COLO668 (cell line): ENCODE data around the gene USP47.
A peak's percentile ranks its signal among the peaks of the same experiment; 100 is the strongest.

Experiments used
- DNase-seq: peaks from one replicate; lab custom pipeline; 2025; ENCODE audit not compliant: unreplicated experiment; lab: John Stamatoyannopoulos, UW

USP47 gene

DNA sequence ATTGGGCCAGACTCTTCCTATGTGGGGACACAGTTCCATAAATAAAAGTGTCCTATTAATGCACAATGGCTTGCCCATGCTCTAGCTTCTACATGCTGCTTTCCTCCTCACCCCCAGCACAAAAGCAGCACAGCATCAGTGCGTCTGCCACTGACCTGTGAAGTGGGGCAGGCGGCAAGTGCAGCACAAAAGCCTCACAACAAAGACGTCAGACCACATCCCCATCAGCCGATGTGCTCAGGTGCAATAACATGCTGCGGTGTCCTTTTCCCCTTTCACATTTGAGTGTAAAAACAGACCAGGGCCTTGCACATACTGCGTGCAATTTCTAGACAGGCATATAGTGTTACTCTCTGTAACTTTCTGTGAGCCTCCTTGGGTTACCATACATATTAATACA is 153.8 kb downstream of the USP47 start:
- no peak for DNase-seq

DNA sequence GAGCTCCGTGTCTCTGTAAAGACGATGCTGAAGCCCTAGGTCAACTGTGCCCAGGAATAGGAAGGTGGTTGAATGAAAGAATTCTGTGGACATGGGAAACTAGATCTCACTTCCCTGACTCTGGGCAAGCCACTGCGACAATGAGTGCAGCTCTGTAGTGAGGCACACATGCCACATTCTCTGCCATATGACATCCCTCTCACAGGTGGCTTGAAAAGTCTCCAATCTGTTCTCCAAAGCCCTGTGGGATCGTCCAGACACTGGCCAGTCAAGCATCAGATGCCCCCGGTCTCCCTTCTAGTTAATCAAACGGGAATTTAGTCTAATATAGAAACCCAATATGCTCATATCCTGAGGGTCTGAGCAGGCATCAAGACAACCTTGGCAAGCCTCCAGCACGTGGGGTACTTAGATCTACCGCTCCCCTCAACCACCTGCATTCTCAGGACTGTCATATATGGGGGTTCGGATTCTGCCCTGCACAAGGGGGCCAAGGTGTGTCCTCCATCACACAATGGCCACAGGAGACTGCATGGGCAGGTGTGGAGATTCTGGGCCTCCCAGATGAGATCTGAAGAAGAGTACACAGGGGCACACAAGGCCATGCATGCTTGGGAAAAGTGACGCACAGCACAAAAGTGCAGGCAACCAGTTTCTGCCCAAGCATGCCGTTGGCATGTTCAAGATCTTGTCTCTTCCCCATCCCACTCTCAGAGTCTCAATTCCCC is 154.7 kb downstream of the USP47 start:
- DNase-seq, result no peak

DNA sequence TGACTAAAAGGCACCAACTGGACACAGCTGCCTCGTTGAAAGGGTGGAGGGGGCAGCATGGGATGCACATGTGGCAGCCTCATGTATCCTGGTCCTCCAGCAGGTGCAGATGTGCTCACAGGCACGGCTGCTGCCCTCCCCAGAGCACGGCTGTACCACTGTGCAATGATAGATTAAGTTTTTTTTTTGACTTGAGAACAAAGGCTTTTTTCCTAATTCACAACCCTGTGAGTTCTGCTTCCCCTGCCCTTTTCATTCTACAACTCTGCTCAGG is 155.2 kb downstream of the USP47 start:
- DNase-seq, result no peak

DNA sequence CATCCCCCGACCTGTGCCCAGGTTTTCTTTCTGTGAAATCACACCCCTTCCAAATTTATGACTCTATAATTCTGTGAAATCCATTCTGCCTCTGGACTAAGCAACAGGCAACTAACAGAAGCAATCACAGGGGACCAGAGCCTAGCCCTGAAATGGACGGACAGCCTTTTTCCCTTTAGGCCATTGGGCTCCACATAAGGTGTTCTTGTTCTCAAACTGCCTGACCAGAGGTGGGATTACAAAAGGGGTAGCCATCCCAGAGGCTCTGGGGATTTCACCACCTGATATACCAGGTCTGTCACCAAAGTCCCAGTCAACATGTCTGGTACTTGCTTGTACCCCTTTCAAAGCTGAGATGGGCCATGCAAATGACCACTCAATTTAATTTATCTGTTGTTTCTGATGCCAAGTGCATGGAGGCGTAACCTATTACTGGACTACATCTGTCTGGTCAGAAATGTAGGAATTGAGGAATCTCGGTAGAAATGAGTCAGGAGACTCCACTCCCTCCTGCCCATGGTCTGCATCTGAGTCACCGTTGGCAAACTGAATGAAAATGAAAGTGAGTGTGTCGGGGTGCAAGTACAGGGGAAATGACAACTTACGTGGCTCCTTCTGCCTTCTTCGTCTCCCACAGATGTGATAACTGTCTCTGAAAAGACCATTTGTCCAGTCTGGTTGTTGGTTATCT is 156.5 kb downstream of the USP47 start:
- DNase-seq, result no peak

DNA sequence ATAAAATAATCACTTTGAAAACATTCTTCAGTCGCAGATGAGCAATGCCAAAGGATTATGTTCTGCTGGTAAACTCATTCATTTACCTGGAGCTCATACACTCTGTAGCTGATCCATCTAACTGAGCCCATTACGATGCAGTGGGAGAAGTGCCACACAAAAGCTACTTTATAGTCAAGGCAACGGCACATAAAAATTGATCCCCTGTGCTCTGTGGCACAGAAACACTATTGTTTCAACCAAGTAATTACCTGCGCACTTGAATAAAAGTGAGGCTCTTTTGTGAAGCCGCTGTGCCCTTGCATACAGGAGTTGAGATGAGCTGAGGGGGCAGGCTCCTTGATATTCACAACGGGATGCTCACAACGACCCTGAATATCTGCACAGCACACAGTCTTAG is 159.4 kb downstream of the USP47 start:
- no peak for DNase-seq

DNA sequence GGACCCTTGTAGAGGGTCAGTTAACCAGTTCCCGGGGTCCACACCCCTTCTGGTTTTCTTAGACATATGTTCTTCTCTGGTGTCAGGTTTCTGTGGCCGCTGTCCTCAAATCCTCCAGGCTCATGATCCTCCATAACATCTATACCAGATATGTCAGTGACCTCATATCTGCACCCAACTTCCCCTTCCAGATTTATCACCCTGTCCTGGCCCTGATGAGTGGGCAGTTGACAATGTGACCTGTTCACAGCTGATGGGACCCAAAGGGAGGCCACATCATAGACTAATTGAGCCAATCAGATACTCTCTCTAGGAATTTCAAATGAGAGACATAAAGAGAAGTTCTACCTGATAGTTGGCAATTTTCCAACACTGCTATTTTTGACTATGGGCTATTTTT is 161.6 kb downstream of the USP47 start:
- DNase-seq, result no peak

DNA sequence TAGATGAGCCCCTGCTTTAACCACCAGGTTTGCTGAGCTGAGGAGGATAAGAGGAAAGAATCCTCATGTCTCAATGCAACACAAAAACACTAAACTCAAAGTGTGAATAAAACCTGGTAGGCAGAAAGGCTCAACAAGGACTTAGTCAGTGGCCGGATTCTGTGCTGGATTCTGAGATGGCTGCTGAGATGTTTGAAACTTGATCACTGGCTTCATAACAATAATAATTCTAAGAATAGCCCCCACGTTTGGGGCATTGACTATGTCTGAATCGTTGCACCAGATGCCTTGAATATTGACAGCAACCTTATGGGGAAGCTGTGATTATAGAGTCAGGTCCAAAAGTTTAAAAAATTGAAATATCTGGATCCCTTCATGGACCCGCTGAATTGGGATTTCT is 162.0 kb downstream of the USP47 start:
- DNase-seq, result no peak

DNA sequence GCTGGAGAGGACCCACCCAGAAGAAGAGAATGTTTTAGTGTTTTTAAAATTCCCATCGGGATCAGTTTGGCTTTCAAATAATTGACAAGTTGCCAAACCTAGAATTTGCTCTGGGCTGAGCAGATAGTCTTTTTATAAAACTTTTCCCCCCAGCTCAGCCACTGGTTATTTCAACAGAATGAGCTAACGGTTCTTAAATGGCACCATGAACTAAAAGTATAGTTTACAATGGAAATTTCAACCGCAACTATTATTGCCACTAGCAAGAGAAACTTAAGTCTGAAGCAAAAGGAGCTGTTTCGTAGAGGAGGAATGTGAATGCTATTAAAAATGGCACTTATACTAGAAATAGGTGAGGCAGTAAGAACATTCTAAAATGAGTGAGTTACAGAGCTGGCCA is 163.3 kb downstream of the USP47 start:
- no peak for DNase-seq

DNA sequence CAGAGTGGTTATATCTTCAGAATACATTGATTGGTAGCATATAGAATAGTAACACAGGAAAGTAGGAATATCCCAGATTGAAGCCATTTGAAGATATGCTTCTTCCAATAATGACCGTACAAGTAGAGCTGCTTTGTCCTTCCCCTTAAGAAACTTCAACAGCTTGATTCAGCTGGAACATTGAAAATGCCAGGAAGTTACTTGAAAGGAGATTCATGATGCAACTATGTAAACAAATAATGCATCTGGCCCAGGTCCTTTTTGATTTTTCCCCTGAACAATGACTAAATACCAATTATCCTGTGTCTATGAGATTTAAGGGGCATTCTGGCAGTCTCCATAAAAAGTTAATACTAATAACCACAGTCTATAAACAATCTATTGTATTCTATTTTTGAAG is 163.7 kb downstream of the USP47 start:
- DNase-seq, result no peak

DNA sequence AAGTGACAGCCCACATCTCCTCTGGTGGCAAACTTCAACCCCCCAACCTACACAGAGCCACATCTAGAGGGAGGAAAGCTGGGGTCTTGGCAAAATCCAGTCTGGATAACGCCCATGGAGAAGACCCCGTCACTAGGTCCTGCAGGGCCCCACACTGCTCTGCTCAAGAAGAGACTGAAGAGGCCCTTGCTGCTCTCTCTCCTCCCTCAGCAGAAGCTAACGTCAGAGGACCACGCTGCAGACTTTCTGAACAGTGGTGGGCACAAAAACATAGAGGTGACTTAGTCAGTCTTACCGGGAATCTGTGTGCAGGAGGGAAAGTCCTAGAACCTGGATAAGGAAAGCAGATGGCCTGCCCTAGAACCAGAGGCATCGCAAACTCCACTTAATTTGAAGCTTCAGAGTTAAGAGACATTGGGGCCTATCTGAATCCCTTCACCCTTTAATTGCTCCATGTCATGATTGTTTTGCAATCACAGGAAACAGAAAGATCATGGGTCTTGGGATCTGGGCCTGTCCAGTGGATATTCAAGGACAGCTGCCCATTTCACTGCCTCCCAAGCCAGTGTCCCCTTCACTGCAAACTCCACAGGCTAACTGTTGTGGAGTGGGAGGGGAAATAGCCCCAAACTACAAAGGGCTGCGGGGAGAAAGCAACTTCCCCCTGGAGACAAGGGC is 164.9 kb downstream of the USP47 start:
- no peak for DNase-seq

DNA sequence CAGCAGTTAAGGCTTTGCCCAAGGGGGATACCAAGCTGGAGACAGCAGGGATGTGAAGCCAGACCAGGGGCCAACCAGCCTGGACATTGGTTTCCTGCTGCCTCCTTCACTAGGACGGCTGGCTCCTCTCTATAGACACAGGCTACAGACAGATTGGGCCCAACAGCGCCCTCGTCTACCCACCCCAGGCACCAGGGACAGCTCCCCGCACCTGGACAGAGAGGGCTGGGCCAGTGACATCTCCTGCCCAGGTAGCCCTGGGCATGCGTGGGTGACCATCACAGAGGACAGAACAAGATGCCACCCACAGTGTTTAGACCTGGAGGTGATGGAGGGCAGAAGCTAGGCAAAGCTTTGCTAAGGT is 165.4 kb downstream of the USP47 start:
- DNase-seq, result no peak

DNA sequence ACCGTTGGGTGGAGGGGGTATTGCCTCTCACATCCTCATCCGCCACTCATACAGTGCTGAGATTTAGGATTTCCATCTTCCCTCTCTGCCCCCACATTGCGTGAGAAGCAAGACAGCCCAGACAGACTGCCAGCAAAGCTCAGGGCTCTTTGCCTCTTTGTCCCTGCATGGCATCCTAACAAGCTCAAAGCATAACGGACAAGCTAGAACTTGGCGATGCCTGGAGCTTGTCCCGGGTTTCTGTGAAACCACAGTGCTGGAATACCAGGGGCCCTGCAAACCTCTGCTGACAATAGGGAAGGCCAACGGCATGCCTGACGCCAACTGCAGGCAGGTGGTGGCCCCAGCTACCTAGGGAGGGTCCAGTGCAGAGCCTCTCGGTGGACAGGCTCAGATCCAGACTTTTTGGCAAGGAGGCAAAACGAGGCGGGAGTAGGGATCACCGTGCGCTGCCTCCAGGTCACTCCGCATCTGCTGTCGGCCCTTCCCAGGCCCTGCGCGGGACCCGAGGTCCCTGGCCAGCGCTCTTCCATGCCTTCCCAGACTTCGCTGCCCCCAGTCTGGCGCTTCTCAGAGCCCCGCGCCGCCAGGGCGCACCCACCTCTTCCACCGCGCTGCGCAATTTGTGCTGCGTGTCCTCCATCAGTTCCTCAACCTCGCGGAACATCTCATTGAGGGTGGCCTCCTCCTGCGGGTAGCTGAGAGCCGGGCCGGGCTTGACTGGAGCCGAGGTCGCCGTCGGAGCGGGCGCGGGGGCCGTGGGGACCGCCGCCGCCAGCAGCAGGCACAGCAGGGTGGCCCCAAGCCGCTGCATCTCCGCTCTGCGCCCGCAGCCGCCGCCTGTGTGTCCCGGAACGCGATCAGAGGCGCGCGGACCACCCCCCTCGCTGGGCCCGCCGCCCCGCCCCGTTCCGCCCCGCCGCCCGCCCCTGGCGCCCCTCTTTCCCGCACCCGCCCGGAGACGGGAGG is 166.3 kb downstream of the USP47 start, which contains the start of gene DKK3:
DKK3 (minus strand) TSS at position 858 of the 969 bp plus-strand sequence; CDS start at position 814, 44 bp downstream.
- DNase-seq, result peak; percentile 24
